Endothelial cell of umbilical vein (primary cell): ENCODE data around the gene SLC45A1. TPM values are rescaled to one million over a fixed set of nuclear protein-coding genes. Genes with fewer than 3 reads are reported as not detected.
A peak's percentile ranks its signal among the peaks of the same experiment; 100 is the strongest.

Source experiments
- BruUV-seq: library from RNA; stranded (reverse); fragments of 400-500 nt; replicated peaks from 2 replicates; lab custom pipeline; 2021; lab: Mats Ljungman, UMichigan
- CTCF ChIA-PET: fragments of 300-600, 350-600 bp; sonication (Branson Sonifier 250); formaldehyde crosslinking; loops from one replicate; lab custom pipeline; 2021; ENCODE audit warnings: antibody characterized with exemption, inconsistent platforms; lab: Charles Lee
- POLR2A ChIA-PET: fragments of 300-600, 350-600 bp; sonication (Branson Sonifier 250); formaldehyde crosslinking; loops from one replicate; lab custom pipeline; 2021; ENCODE audit warnings: antibody characterized with exemption, inconsistent platforms; lab: Charles Lee
- DNase-seq: peaks from one replicate; pipeline ENCODE4 v3.0.0-alpha.2; 2011; ENCODE audit warnings: low read depth, low spot score
- FAIRE-seq: peaks from 2 replicates; lab custom pipeline; 2011; peaks lifted over from hg19 to GRCh38; lab: Jason Lieb, UNC
- H2AFZ ChIP-seq: 2 replicates; pipeline ENCODE4 v1.6.0; 2012; ENCODE audit warnings: low read depth, low read length, control low read depth, inconsistent platforms
- H3K27ac ChIP-seq: 2 replicates; pipeline ENCODE4 v1.5.1; 2011; ENCODE audit warnings: low read depth, mild to moderate bottlenecking, control low read depth, low read length, moderate library complexity; ENCODE audit not compliant: insufficient read depth
- H3K27me3 ChIP-seq, 2 experiments: 2 replicates each; pipeline versions ENCODE4 v1.6.0 to v1.6.1; 2011; ENCODE audit warnings: low read length in 2 of 2, mixed read lengths in 1 of 2; ENCODE audit not compliant: control insufficient read depth in 2 of 2, insufficient read depth in 2 of 2
- H3K36me3 ChIP-seq, 2 experiments: 2 replicates in 1 of 2; 3 replicates in 1 of 2; pipeline ENCODE4 v1.5.1; 2011; ENCODE audit warnings: low read length in 2 of 2, mild to moderate bottlenecking in 1 of 2, moderate library complexity in 1 of 2; ENCODE audit not compliant: control insufficient read depth in 2 of 2, insufficient read depth in 2 of 2; ENCODE audit errors: extremely low read depth in 1 of 2
- H3K4me1 ChIP-seq: 3 replicates; pipeline ENCODE4 v1.5.1; 2011; ENCODE audit warnings: mild to moderate bottlenecking, low read length; ENCODE audit not compliant: control insufficient read depth, insufficient read depth; ENCODE audit errors: extremely low read depth
- H3K4me2 ChIP-seq: 2 replicates; pipeline ENCODE4 v1.6.1; 2011; ENCODE audit warnings: low read length, control low read depth, mixed read lengths; ENCODE audit not compliant: insufficient read depth
- H3K4me3 ChIP-seq, 3 experiments: fragments of 200-600 bp in 1 of 3; sonication (generic), shearing (Covaris generic) in 1 of 3; replicated peaks in 1 of 3; 2 replicates each; pipeline ENCODE4 v1.5.1; 2011 to 2016; ENCODE audit warnings: control low read depth in 3 of 3, low read length in 3 of 3, mild to moderate bottlenecking in 2 of 3, inconsistent platforms in 1 of 3, low read depth in 1 of 3, moderate library complexity in 1 of 3; ENCODE audit not compliant: insufficient read depth in 1 of 3
- H3K79me2 ChIP-seq: 2 replicates; pipeline ENCODE4 v1.6.0; 2012; ENCODE audit warnings: low read length, inconsistent platforms; ENCODE audit not compliant: control insufficient read depth, insufficient read depth
- H3K9ac ChIP-seq: replicated peaks from 2 replicates; pipeline ENCODE3; 2011; ENCODE audit warnings: low read length, control low read depth; ENCODE audit not compliant: insufficient read depth; ENCODE audit errors: extremely low read depth
- H3K9me1 ChIP-seq: replicated peaks from 3 replicates; pipeline ENCODE4 v1.6.0; 2011; ENCODE audit warnings: mild to moderate bottlenecking, low read length; ENCODE audit not compliant: control insufficient read depth, insufficient read depth; ENCODE audit errors: extremely low read depth
- H3K9me3 ChIP-seq: replicated peaks from 2 replicates; pipeline ENCODE4 v1.5.1; 2012; ENCODE audit warnings: low read length, inconsistent platforms; ENCODE audit not compliant: control insufficient read depth, insufficient read depth
- H4K20me1 ChIP-seq: replicated peaks from 2 replicates; pipeline ENCODE3; 2011; ENCODE audit warnings: mild to moderate bottlenecking, low read length; ENCODE audit not compliant: control insufficient read depth, insufficient read depth; ENCODE audit errors: extremely low read depth
- CTCF ChIP-seq, 2 donors: IDR thresholded peaks; 1 replicate in 1 of 2; 2 replicates in 1 of 2; pipeline ENCODE4 v1.5.1; 2011; ENCODE audit warnings: low read length in 2 of 2, mild to moderate bottlenecking in 2 of 2, moderate library complexity in 2 of 2, control low read depth in 1 of 2, inconsistent platforms in 1 of 2, low read depth in 1 of 2; ENCODE audit not compliant: insufficient read depth in 1 of 2; ENCODE audit errors: extremely low read depth in 1 of 2
- FOS ChIP-seq: IDR thresholded peaks from 2 replicates; pipeline ENCODE4 v1.6.1; 2011; ENCODE audit warnings: mild to moderate bottlenecking, low read length, moderate library complexity, borderline replicate concordance; ENCODE audit not compliant: insufficient read depth
- GATA2 ChIP-seq: IDR thresholded peaks from 2 replicates; pipeline ENCODE4 v1.7.0; 2011; ENCODE audit warnings: low read depth, mild to moderate bottlenecking, moderate library complexity, mixed read lengths, low read length; ENCODE audit not compliant: insufficient read length, insufficient read depth
- JUN ChIP-seq: IDR thresholded peaks from 2 replicates; pipeline ENCODE4 v1.6.1; 2011; ENCODE audit warnings: borderline replicate concordance, low read depth; ENCODE audit not compliant: insufficient read length, insufficient read depth
- MAX ChIP-seq: IDR thresholded peaks from 2 replicates; pipeline ENCODE4 v1.6.1; 2011; ENCODE audit not compliant: insufficient read depth, insufficient read length
- MYC ChIP-seq: IDR thresholded peaks from one replicate; pipeline ENCODE4 v1.6.1; 2011; ENCODE audit warnings: mild to moderate bottlenecking, low read depth, low read length
- POLR2A ChIP-seq: IDR thresholded peaks from 2 replicates; pipeline ENCODE4 v1.6.1; 2012; ENCODE audit warnings: low read depth, mild to moderate bottlenecking, control low read depth, low read length
- POLR2AphosphoS5 ChIP-seq: IDR thresholded peaks from 2 replicates; pipeline ENCODE4 v1.6.1; 2012; ENCODE audit warnings: low read depth, mild to moderate bottlenecking, control low read depth, low read length, moderate library complexity; ENCODE audit not compliant: insufficient read depth
- dilution Hi-C: fragments of 300-500 bp; cut with MboI; formaldehyde crosslinking; loops from one replicate; pipeline ENCODE4 v1.15.0; 2019; ENCODE audit warnings: low sequenced_read_pairs; ENCODE audit not compliant: extremely low pct_ligation_motif_present
- intact Hi-C: fragments of 100-400 bp; cut with micrococcal nuclease; formaldehyde crosslinking; loops from one replicate; pipeline ENCODE4 v1.10.0; 2022
- polyA plus RNA-seq, 4 experiments: library from polyadenylated mRNA; depleted of rRNA in 3 of 4; stranded (reverse) in 3 of 4; unstranded in 1 of 4; fragments of >200 nt; gene quantifications; 2 replicates each; pipeline versions ENCODE4 v1.2.1 to v1.2.3, GENCODE V29; 2011 to 2012; ENCODE audit warnings: missing spikeins in 1 of 4
- total RNA-seq: library from RNA; stranded (reverse); gene quantifications from 2 replicates; pipeline ENCODE4 v1.2.3, GENCODE V29; 2021

Gene SLC45A1
- total and polyA plus RNA-seq, 2 donors (not counting 3 experiments of a cell fraction or from before 2014, with no cell fraction given): 1.3 to 1.4 TPM

DNA sequence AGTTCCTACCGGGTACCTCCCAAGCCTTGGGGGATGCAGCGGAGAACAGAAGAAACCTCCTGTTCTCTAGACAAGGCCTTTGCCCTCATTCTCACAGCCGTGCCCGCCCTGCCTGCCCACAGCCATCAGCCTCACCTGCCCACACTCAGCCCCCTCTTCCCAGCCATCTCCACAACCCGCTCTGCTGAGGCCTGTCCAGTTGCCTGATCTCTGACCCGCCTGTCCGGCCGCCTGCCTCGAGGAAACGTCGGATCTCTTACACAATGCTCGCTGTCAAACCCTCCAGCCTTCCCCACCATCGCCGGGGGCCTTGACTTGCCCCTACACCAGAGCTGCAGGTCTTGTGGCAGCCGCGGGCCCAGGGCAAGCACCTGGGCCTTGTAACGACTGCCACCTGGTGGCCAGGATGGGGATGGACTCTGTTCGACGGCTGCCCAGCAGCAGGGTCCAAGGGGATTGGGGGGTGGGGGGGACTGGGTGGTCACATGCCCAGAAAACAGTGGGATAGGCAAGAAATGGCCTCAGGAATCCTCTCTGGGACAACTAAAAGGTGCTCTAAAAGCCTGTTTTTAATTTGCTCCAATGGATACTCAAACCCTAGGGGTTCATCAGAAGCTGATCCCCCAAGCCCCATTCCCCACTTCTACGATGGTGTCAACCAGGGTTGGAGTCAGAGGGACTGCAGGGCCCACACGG lies 31.0 kb downstream of the SLC45A1 start:
- no peak overlapping the region for H2AFZ ChIP-seq
- no TSS peak for BruUV-seq
- ChIA-PET CTCF (interaction anchor here (0.5 to 4.9 kb wide), 31 partner anchors 9 to 680 kb away, joined by 3 to 131 read pairs (median 4); partner anchors contain the start of gene PARK7), POLR2A (interaction anchor here (0.7 kb wide), 1 partner anchor 367 kb away, joined by 6 read pairs; no protein-coding TSS in a partner anchor)
- FAIRE-seq (peak; percentile 75), DNase-seq (peak; percentile 48)
- H3K9ac ChIP-seq: no peak overlapping the region
- no peaks in the 10 kb centered on the region for H4K20me1 ChIP-seq
- no peaks in the 10 kb centered on the region for H3K27me3 ChIP-seq
- H3K36me3 ChIP-seq: peaks cover 0 to under 1% of the 10 kb centered on the region in 2 experiments
- H3K4me2 ChIP-seq: no peak overlapping the region
- intact Hi-C loops: loop anchor here (1.0 to 2.0 kb wide), 4 partner anchors 34 to 374 kb away; no protein-coding TSS in a partner anchor
- dilution Hi-C loops: no loop called here
- no peak overlapping the region for H3K27ac ChIP-seq
- no peaks in the 10 kb centered on the region for H3K9me1 ChIP-seq
- peaks cover 16% of the 10 kb centered on the region for H3K4me1 ChIP-seq
- H3K9me3 ChIP-seq: no peaks in the 10 kb centered on the region
- TF ChIP-seq CTCF (IDR thresholded peaks at IDR 0.05; ENCODE audit: extremely low read depth in 1 of 2, insufficient read depth in 1 of 2, low read depth in 1 of 2, low read length in 2 of 2) (peak; percentile 65 to 84), MAX (no peak), POLR2A (no peak)
- H3K4me3 ChIP-seq: no peak overlapping the region
- no peaks in the 10 kb centered on the region for H3K79me2 ChIP-seq

DNA sequence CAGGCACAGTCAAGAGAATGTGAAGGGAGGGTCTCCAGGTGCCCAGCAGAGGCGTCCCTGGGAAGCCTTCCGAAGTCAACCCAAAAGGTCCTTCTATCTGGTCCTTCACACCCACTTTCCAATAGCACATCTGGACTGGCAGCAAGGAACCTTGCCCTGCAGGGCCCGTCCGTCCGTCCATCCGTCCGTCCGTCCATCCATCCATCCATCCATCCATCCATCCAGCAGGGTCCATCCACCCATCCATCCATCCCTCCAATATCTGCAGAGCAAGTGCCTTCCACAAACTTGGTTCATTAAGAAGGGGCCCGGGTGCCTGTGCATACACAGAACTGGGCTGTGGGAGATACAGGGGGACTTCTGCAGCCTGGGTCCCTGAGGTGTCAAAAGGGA lies 31.6 kb downstream of the SLC45A1 start:
- TF ChIP-seq MAX (no peak), JUN (no peak), GATA2 (no peak), POLR2AphosphoS5 (no peak), FOS (no peak), MYC (no peak)
- H3K4me2 ChIP-seq: no peak overlapping the region
- dilution Hi-C loops (no loop called here), intact Hi-C loops (loop anchor here (1.0 to 2.0 kb wide), 4 partner anchors 35 to 374 kb away; no protein-coding TSS in a partner anchor)
- peaks cover 16% of the 10 kb centered on the region for H3K4me1 ChIP-seq
- no peak overlapping the region for H3K9ac ChIP-seq
- no peaks in the 10 kb centered on the region for H3K9me1 ChIP-seq
- peaks cover 0 to 3% of the 10 kb centered on the region in 2 experiments for H3K36me3 ChIP-seq
- no peaks in the 10 kb centered on the region for H3K79me2 ChIP-seq
- no TSS peak for BruUV-seq
- POLR2A ChIA-PET: no interaction called here
- FAIRE-seq: no peak
- no peaks in the 10 kb centered on the region for H3K27me3 ChIP-seq
- H3K9me3 ChIP-seq: no peaks in the 10 kb centered on the region
- no peaks in the 10 kb centered on the region for H4K20me1 ChIP-seq
- DNase-seq: no peak
- H2AFZ ChIP-seq: no peak overlapping the region
- no peak overlapping the region for H3K4me3 ChIP-seq
- no peak overlapping the region for H3K27ac ChIP-seq
- CTCF ChIA-PET: interaction anchor here (0.6 to 4.9 kb wide), 26 partner anchors 10 to 388 kb away, joined by 3 to 131 read pairs (median 4); partner anchors contain the start of gene PARK7
